ENCODE data around the gene NGLY1.

GRCh38 chr3:25817107-25817506 is 33.9 kb upstream of the NGLY1 start:
- TF ChIP-seq POU2F2 (IDR thresholded peaks at IDR 0.05; ENCODE audit: low read depth, low read length) (no peak), POLR2A (IDR thresholded peaks at IDR 0.05; ENCODE audit: low read depth, low read length) (no peak), TAF1 (IDR thresholded peaks at IDR 0.05; ENCODE audit: low read depth, low read length) (no peak), POLR2AphosphoS5 (IDR thresholded peaks at IDR 0.05; ENCODE audit: low read depth, low read length) (no peak)

Measured in GM12891 (cell line).